Ishikawa (cell line): ENCODE results near the gene VWA7.

Experiments used
- CEBPB ChIP-seq: IDR thresholded peaks from 2 replicates; pipeline ENCODE4 v1.6.1; 2012
- EP300 ChIP-seq: IDR thresholded peaks from 2 replicates; pipeline ENCODE4 v1.6.1; 2012; ENCODE audit warnings: borderline replicate concordance
- NFIC ChIP-seq: IDR thresholded peaks from 2 replicates; pipeline ENCODE4 v1.6.1; 2012
- TAF1 ChIP-seq: IDR thresholded peaks from 2 replicates; pipeline ENCODE4 v1.6.1; 2012; ENCODE audit warnings: low read depth, mild to moderate bottlenecking
- TEAD4 ChIP-seq: IDR thresholded peaks from 2 replicates; pipeline ENCODE4 v1.6.1; 2012
- YY1 ChIP-seq: IDR thresholded peaks from 2 replicates; pipeline ENCODE4 v1.6.1; 2012; ENCODE audit warnings: low read depth

DNA sequence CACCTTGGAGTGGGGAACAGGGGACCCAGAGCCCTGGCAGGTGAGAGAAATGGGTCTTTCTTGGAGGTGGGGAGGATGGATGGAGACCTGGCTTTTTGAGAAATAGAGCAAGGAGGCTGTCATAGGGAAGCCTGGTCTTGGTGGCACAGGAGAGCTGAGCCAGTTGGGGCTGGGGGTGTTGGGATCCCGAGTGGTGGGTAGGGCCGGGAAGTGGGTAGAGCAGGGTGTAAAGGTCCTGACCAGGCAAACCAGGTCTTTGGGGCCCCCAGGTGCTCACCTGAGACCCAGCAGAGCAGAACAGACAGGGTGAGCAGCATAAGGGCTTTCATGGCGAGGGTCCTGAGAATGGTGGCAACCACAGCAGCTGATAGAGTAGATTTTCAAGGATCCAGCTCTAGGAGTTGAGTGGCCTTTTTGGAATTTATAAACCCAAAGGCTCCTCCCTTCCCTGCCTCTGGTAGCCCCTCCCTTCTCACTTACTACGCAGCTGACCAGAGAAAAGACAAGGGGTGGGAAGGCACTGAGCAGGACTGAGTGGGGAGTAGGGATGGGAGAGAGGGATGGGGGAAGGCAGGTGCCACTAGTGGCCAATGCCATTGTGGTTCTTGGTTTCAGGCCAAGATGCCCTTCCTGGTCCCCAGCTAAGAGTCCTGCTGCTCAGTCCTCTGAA, 55.6 kb downstream of the VWA7 start, which contains the start of gene LY6G6C:
- TF ChIP-seq TEAD4 (no peak), TAF1 (no peak), CEBPB (no peak), YY1 (no peak), EP300 (no peak), NFIC (no peak)
